Body of pancreas (tissue), 4 donors: ENCODE results near the gene PMP22. TPM values are rescaled to one million over a fixed set of nuclear protein-coding genes. Genes with fewer than 3 reads are reported as not detected.

ENCODE experiments used
- ATAC-seq: fragments of 150-250 bp; one replicate; pipeline ENCODE4 v1.9.1; 2016
- DNase-seq, 4 donors: peaks; one replicate each; pipeline ENCODE4 v3.0.0-alpha.2; 2019
- H3K27ac ChIP-seq, 4 donors: fragments of 200-600 bp; sonication (generic); 1 replicate in 3 of 4; 2 replicates in 1 of 4; pipeline versions ENCODE4 v1.5.1 to v1.6.1; 2016 to 2019; ENCODE audit warnings: mild to moderate bottlenecking in 1 of 4, mixed read lengths in 1 of 4, moderate library complexity in 1 of 4
- H3K27me3 ChIP-seq, 2 donors: fragments of 200-600 bp; sonication (generic); one replicate each; pipeline ENCODE4 v1.6.0; 2016; ENCODE audit warnings: mild to moderate bottlenecking in 1 of 2
- H3K36me3 ChIP-seq, 2 donors: fragments of 200-600 bp; sonication (generic); replicated peaks in 1 of 2; 2 replicates each; pipeline ENCODE4 v1.5.1; 2016; ENCODE audit warnings: low read depth in 2 of 2; ENCODE audit not compliant: insufficient read depth in 1 of 2
- H3K4me1 ChIP-seq: fragments of 200-600 bp; sonication (generic); one replicate; pipeline ENCODE4 v1.6.0; 2016
- H3K4me3 ChIP-seq, 2 donors: fragments of 200-600 bp; sonication (generic); 1 replicate in 1 of 2; 2 replicates in 1 of 2; pipeline ENCODE4 v1.5.1; 2016 to 2019
- H3K9me3 ChIP-seq, 3 donors: fragments of 200-600 bp; sonication (generic); 1 replicate in 2 of 3; 2 replicates in 1 of 3; pipeline ENCODE4 v1.5.1; 2016
- CTCF ChIP-seq, 7 experiments: fragments of 450-650 bp in 4 of 7; fragments of 200-600 bp in 3 of 7; sonication (generic) in 3 of 7; IDR thresholded peaks; one replicate each; pipeline ENCODE4 v1.5.1; 2016 to 2019; ENCODE audit warnings: antibody characterized with exemption in 7 of 7
- POLR2A ChIP-seq, 3 donors: fragments of 450-650 bp; IDR thresholded peaks; one replicate each; pipeline ENCODE4 v1.6.1; 2016; ENCODE audit warnings: antibody characterized with exemption in 3 of 3, mild to moderate bottlenecking in 2 of 3
- WGBS, 2 donors: methylation state at CpG; one replicate each; pipeline ENCODE4 v1.1.5; 2017; 5-methylcytosine and 5-hydroxymethylcytosine counted together
- intact Hi-C: fragments of 100-400 bp; cut with DNase I; formaldehyde crosslinking; loops from one replicate; pipeline ENCODE4 v1.15.1; 2023
- total RNA-seq, 2 donors: library from RNA; depleted of rRNA; stranded (reverse); fragments of >200 nt; gene quantifications; one replicate each; pipeline ENCODE4 v1.1.0, GENCODE V29; 2016

The PMP22 gene
- total RNA-seq, 2 donors from 2014 or later, result 23.1 to 53.1 TPM

GRCh38 chr17:15293558-15293957 is 28.4 kb upstream of the PMP22 start:
- DNase-seq (no peak), ATAC-seq (no peak)
- 71 to 72% methylated on average over 3 of the region's 3 CpGs for WGBS, 2 donors
- no peaks in the 10 kb centered on the region for H3K9me3 ChIP-seq
- H3K27ac ChIP-seq, result no peak overlapping the region
- H3K27me3 ChIP-seq, result no peaks in the 10 kb centered on the region
- intact Hi-C loops, result no loop called here
- no peaks in the 10 kb centered on the region for H3K36me3 ChIP-seq
- H3K4me3 ChIP-seq, result no peak overlapping the region
- no peaks in the 10 kb centered on the region for H3K4me1 ChIP-seq
- TF ChIP-seq POLR2A (IDR thresholded peaks at IDR 0.05) (no peak), CTCF (IDR thresholded peaks at IDR 0.05) (no peak)

GRCh38 chr17:15291674-15292361 is 26.7 kb upstream of the PMP22 start:
- 32 to 42% methylated on average over 8 of the region's 8 CpGs for WGBS, 2 donors
- intact Hi-C loops, result no loop called here
- H3K4me3 ChIP-seq, result no peak overlapping the region
- no peak overlapping the region for H3K27ac ChIP-seq
- ATAC-seq (no peak), DNase-seq (no peak)
- no peaks in the 10 kb centered on the region for H3K9me3 ChIP-seq
- no peaks in the 10 kb centered on the region for H3K4me1 ChIP-seq
- H3K36me3 ChIP-seq, result no peaks in the 10 kb centered on the region
- no peak for TF ChIP-seq POLR2A (IDR thresholded peaks at IDR 0.05)
- no peak for TF ChIP-seq CTCF (IDR thresholded peaks at IDR 0.05)
- H3K27me3 ChIP-seq, result no peaks in the 10 kb centered on the region

- DNase-seq (no peak), ATAC-seq (no peak)
- H3K27me3 ChIP-seq, result no peaks in the 10 kb centered on the region
- H3K4me1 ChIP-seq, result no peaks in the 10 kb centered on the region
- 80 to 81% methylated on average over 6 of the region's 6 CpGs for WGBS, 2 donors
- no peaks in the 10 kb centered on the region for H3K9me3 ChIP-seq
- TF ChIP-seq POLR2A (IDR thresholded peaks at IDR 0.05), result no peak
- TF ChIP-seq CTCF (IDR thresholded peaks at IDR 0.05), result no peak
- intact Hi-C loops, result no loop called here
- no peaks in the 10 kb centered on the region for H3K36me3 ChIP-seq
- no peak overlapping the region for H3K4me3 ChIP-seq
- no peak overlapping the region for H3K27ac ChIP-seq
Measured at GRCh38 chr17:15290605-15291004, 25.5 kb upstream of the PMP22 start.

GRCh38 chr17:15289285-15290183 is 24.4 kb upstream of the PMP22 start:
- Histone ChIP-seq H3K36me3 (no peaks in the 10 kb centered on the region), H3K4me3 (no peak overlapping the region), H3K27me3 (no peaks in the 10 kb centered on the region), H3K4me1 (no peaks in the 10 kb centered on the region), H3K9me3 (no peaks in the 10 kb centered on the region), H3K27ac (no peak overlapping the region)
- ATAC-seq (no peak), DNase-seq (no peak)
- no peak for TF ChIP-seq POLR2A (IDR thresholded peaks at IDR 0.05)
- TF ChIP-seq CTCF (IDR thresholded peaks at IDR 0.05), result no peak
- WGBS, 2 donors, result 66 to 75% methylated on average over 22 of the region's 22 CpGs
- intact Hi-C loops, result no loop called here
